HEK293 (cell line): ENCODE data around the gene TECTA.
"Not testable (repeated sequence)": the region's sequence is repeated elsewhere in the genome, so short reads cannot be mapped to it uniquely, and the experiment has no call there.

Source experiments
- CTCF ChIA-PET: fragments of 350-600 bp; formaldehyde crosslinking; extraction: SDS; loops from one replicate; lab custom pipeline; 2021; ENCODE audit warnings: antibody characterized with exemption; lab: Yijun Ruan, JAX
- POLR2A ChIA-PET: fragments of 300-600 bp; formaldehyde crosslinking; extraction: SDS; loops from one replicate; lab custom pipeline; 2020; ENCODE audit warnings: antibody characterized with exemption, inconsistent platforms; lab: Yijun Ruan, JAX
- H3K27ac ChIP-seq: fragments of 200-500 bp; sonication (Bioruptor generic); 2 replicates; pipeline ENCODE4 v1.5.1; 2014; ENCODE audit warnings: low read depth, low read length, control low read depth, inconsistent platforms; ENCODE audit errors: extremely low read depth
- H3K36me3 ChIP-seq, 2 experiments: fragments of 200-500 bp in 1 of 2; sonication (Bioruptor generic) in 1 of 2; 1 replicate in 1 of 2; 2 replicates in 1 of 2; pipeline ENCODE4 v1.5.1; 2014 to 2017; ENCODE audit warnings: inconsistent platforms in 2 of 2, low read length in 2 of 2; ENCODE audit not compliant: control insufficient read depth in 2 of 2, insufficient read depth in 1 of 2
- H3K4me1 ChIP-seq: fragments of 200-500 bp; sonication (Bioruptor generic); 2 replicates; pipeline ENCODE4 v1.5.1; 2014; ENCODE audit warnings: mild to moderate bottlenecking, low read length, inconsistent platforms; ENCODE audit not compliant: control insufficient read depth, insufficient read depth
- H3K4me3 ChIP-seq: 2 replicates; pipeline ENCODE4 v1.5.1; 2011; ENCODE audit warnings: low read depth, mild to moderate bottlenecking, control low read depth, low read length, moderate library complexity
- H3K9me3 ChIP-seq: fragments of 200-500 bp; sonication (Bioruptor generic); 2 replicates; pipeline ENCODE4 v1.5.1; 2014; ENCODE audit warnings: low read depth, low read length, inconsistent platforms; ENCODE audit not compliant: control insufficient read depth, insufficient read depth
- EGR2 ChIP-seq: fragments of 450-650 bp; formaldehyde crosslinking; IDR thresholded peaks from 2 replicates; pipeline ENCODE4 v1.5.1; 2016; ENCODE audit warnings: low read depth, missing biosample characterization, missing genetic modification characterization
- GFI1B ChIP-seq: fragments of 450-650 bp; formaldehyde crosslinking; IDR thresholded peaks from 2 replicates; pipeline ENCODE4 v1.5.1; 2016; ENCODE audit warnings: missing biosample characterization, missing genetic modification characterization
- KLF9 ChIP-seq: fragments of 450-650 bp; formaldehyde crosslinking; IDR thresholded peaks from 2 replicates; pipeline ENCODE4 v1.5.1; 2016; ENCODE audit warnings: missing biosample characterization, missing genetic modification characterization, low read depth
- SP7 ChIP-seq: fragments of 450-650 bp; formaldehyde crosslinking; IDR thresholded peaks from 2 replicates; pipeline ENCODE4 v1.5.1; 2016; ENCODE audit warnings: missing biosample characterization, missing genetic modification characterization
- TRIM28 ChIP-seq: IDR thresholded peaks from 2 replicates; pipeline ENCODE4 v1.6.1; 2011; ENCODE audit warnings: low read length, control low read depth, borderline replicate concordance
- ZFHX2 ChIP-seq: fragments of 450-650 bp; formaldehyde crosslinking; conservative IDR thresholded peaks from 2 replicates; pipeline ENCODE4 v1.5.1; 2016; ENCODE audit warnings: missing biosample characterization, missing genetic modification characterization
- ZNF132 ChIP-seq: fragments of 450-650 bp; formaldehyde crosslinking; IDR thresholded peaks from 2 replicates; pipeline ENCODE4 v1.5.1; 2017; ENCODE audit warnings: missing biosample characterization, missing genetic modification characterization, borderline replicate concordance
- ZNF155 ChIP-seq: fragments of 450-650 bp; formaldehyde crosslinking; IDR thresholded peaks from 2 replicates; pipeline ENCODE4 v1.5.1; 2016; ENCODE audit warnings: missing biosample characterization, missing genetic modification characterization
- ZNF48 ChIP-seq: fragments of 450-650 bp; formaldehyde crosslinking; IDR thresholded peaks from 2 replicates; pipeline ENCODE4 v1.5.1; 2016; ENCODE audit warnings: missing biosample characterization, missing genetic modification characterization
- ZNF530 ChIP-seq: fragments of 450-650 bp; formaldehyde crosslinking; IDR thresholded peaks from 2 replicates; pipeline ENCODE4 v1.5.1; 2016; ENCODE audit warnings: low read depth, missing biosample characterization, missing genetic modification characterization
- ZNF610 ChIP-seq: fragments of 450-650 bp; formaldehyde crosslinking; IDR thresholded peaks from 2 replicates; pipeline ENCODE4 v1.5.1; 2016; ENCODE audit warnings: missing biosample characterization, missing genetic modification characterization, borderline replicate concordance
- ZNF677 ChIP-seq: fragments of 450-650 bp; IDR thresholded peaks from 2 replicates; pipeline ENCODE4 v1.5.0; 2018; ENCODE audit warnings: missing biosample characterization, mild to moderate bottlenecking, missing genetic modification characterization, moderate library complexity
- ZNF768 ChIP-seq: fragments of 450-650 bp; formaldehyde crosslinking; IDR thresholded peaks from 2 replicates; pipeline ENCODE4 v1.5.1; 2018; ENCODE audit warnings: missing biosample characterization, mild to moderate bottlenecking, missing genetic modification characterization
- TF ChIP-seq, protein P1 (sequence below): fragments of 450-650 bp; formaldehyde crosslinking; IDR thresholded peaks from 2 replicates; pipeline ENCODE4 v1.5.1; 2017; ENCODE audit warnings: missing biosample characterization, missing genetic modification characterization
- TF ChIP-seq, protein P2 (sequence below): fragments of 450-650 bp; formaldehyde crosslinking; IDR thresholded peaks from 2 replicates; pipeline ENCODE4 v1.5.1; 2016; ENCODE audit warnings: missing biosample characterization, missing genetic modification characterization
- TF ChIP-seq, protein P3 (sequence below): fragments of 450-650 bp; formaldehyde crosslinking; IDR thresholded peaks from 2 replicates; pipeline ENCODE4 v1.5.1; 2017; ENCODE audit warnings: missing biosample characterization, missing genetic modification characterization

TECTA gene

DNA sequence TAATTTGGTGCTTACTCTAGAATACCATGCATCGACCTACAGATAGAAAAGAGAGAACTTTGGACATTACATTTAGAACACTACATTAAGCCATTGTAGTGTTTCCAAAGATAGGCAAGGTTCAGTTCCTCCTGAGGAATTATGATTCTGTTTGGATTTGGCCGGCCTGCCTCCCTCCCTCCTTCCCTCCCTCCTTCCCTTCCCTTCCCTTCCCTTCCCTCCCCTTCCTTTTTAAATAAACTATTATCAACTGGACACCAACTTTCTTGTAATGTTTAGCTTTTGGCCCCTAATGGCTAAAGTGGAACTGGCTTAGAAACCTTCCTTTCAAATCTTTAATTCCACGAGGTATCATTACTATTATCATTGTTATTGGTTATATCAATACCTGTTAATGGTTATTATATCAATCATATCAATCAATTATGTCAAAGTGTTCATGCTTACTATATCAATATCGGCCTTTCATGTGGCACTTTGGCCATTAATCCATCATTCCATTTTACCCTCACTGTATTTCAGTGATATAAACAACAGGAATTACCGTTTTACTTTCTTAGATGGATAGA lies 60.4 kb downstream of the TECTA start:
- Histone ChIP-seq H3K9me3 (no peaks in the 10 kb centered on the region), H3K27ac (no peak overlapping the region), H3K4me3 (no peak overlapping the region), H3K36me3 (no peaks in the 10 kb centered on the region), H3K4me1 (no peaks in the 10 kb centered on the region)
- ChIA-PET POLR2A (no interaction called here), CTCF (interaction anchor here (0.5 to 1.3 kb wide), 4 partner anchors 8 to 205 kb away, joined by 3 to 5 read pairs (median 4); no protein-coding TSS in a partner anchor)
- TF ChIP-seq ZNF677 (tag by site-specific recombination) (no peak), GFI1B (no peak), ZNF530 (tag by site-specific recombination) (no peak), ZNF610 (tag by site-specific recombination) (no peak), SP7 (no peak), ZNF155 (tag by site-specific recombination) (no peak), TRIM28 (no peak), ZNF132 (tag by site-specific recombination) (no peak)
- TF ChIP-seq, protein P1, sequence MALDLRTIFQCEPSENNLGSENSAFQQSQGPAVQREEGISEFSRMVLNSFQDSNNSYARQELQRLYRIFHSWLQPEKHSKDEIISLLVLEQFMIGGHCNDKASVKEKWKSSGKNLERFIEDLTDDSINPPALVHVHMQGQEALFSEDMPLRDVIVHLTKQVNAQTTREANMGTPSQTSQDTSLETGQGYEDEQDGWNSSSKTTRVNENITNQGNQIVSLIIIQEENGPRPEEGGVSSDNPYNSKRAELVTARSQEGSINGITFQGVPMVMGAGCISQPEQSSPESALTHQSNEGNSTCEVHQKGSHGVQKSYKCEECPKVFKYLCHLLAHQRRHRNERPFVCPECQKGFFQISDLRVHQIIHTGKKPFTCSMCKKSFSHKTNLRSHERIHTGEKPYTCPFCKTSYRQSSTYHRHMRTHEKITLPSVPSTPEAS: no peak
- TF ChIP-seq, protein P2, sequence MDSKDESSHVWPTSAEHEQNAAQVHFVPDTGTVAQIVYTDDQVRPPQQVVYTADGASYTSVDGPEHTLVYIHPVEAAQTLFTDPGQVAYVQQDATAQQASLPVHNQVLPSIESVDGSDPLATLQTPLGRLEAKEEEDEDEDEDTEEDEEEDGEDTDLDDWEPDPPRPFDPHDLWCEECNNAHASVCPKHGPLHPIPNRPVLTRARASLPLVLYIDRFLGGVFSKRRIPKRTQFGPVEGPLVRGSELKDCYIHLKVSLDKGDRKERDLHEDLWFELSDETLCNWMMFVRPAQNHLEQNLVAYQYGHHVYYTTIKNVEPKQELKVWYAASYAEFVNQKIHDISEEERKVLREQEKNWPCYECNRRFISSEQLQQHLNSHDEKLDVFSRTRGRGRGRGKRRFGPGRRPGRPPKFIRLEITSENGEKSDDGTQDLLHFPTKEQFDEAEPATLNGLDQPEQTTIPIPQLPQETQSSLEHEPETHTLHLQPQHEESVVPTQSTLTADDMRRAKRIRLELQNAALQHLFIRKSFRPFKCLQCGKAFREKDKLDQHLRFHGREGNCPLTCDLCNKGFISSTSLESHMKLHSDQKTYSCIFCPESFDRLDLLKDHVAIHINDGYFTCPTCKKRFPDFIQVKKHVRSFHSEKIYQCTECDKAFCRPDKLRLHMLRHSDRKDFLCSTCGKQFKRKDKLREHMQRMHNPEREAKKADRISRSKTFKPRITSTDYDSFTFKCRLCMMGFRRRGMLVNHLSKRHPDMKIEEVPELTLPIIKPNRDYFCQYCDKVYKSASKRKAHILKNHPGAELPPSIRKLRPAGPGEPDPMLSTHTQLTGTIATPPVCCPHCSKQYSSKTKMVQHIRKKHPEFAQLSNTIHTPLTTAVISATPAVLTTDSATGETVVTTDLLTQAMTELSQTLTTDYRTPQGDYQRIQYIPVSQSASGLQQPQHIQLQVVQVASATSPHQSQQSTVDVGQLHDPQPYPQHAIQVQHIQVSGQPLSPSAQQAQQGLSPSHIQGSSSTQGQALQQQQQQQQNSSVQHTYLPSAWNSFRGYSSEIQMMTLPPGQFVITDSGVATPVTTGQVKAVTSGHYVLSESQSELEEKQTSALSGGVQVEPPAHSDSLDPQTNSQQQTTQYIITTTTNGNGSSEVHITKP (tag by site-specific recombination): no peak

DNA sequence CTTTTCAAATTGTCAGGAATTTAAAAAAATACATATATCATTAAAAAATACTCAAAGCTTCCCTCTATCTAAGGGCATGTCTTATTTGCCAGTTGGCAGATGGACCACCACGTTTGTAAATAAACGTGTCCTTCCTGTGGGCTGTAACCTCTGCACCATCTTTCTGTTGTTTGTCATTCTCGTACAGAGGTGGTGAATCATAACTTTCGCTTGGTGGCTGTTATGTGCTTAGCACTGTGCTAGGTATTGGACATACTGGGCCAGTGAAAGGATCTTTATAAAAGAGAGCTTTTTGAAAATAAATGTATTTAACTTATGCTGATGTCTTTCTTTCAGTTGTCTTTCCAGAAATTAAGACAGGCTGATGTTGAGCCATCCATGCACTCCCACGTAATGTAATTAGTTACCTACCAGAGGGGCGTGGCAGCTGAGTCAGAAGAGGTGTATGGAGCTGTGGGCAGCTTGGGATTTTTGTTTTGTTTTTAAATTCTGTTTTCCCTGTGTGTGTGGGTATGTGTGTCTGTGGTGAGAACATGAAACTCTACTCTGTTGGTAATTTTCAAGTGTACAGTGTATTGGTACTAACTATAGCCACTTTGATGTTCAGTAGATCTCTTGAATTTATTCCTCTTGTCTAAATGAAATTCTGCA lies 62.7 kb downstream of the TECTA start:
- Histone ChIP-seq H3K36me3 (no peaks in the 10 kb centered on the region), H3K27ac (no peak overlapping the region), H3K4me3 (no peak overlapping the region), H3K9me3 (no peaks in the 10 kb centered on the region), H3K4me1 (no peaks in the 10 kb centered on the region)
- ChIA-PET CTCF (no interaction called here), POLR2A (no interaction called here)
- TF ChIP-seq ZNF768 (tag by site-specific recombination) (no peak), KLF9 (0 out of 2 replicates have a peak, but pooled peaks have one; percentile 21), ZNF48 (tag by site-specific recombination) (no peak), ZFHX2 (tag by site-specific recombination) (peak; percentile 48; the same call in 1 of the 2 replicates), EGR2 (peak; percentile 52)
- TF ChIP-seq, protein P3, sequence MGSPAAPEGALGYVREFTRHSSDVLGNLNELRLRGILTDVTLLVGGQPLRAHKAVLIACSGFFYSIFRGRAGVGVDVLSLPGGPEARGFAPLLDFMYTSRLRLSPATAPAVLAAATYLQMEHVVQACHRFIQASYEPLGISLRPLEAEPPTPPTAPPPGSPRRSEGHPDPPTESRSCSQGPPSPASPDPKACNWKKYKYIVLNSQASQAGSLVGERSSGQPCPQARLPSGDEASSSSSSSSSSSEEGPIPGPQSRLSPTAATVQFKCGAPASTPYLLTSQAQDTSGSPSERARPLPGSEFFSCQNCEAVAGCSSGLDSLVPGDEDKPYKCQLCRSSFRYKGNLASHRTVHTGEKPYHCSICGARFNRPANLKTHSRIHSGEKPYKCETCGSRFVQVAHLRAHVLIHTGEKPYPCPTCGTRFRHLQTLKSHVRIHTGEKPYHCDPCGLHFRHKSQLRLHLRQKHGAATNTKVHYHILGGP (tag by site-specific recombination): no peak

DNA sequence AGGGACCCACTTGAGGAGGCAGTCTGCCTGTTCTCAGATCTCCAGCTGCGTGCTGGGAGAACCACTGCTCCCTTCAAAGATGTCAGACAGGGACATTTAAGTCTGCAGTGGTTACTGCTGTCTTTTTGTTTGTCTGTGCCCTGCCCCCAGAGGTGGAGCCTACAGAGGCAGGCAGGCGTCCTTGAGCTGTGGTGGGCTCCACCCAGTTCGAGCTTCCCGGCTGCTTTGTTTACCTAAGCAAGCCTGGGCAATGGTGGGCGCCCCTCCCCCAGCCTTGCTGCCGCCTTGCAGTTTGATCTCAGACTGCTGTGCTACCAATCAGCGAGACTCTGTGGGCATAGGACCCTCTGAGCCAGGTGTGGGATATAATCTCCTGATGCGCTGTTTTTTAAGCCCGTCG lies 76.6 kb downstream of the TECTA start:
- H3K27ac ChIP-seq, POLR2A ChIA-PET, H3K9me3 ChIP-seq, H3K4me3 ChIP-seq, H3K4me1 ChIP-seq, H3K36me3 ChIP-seq: not testable (repeated sequence)
- CTCF ChIA-PET: interaction anchor here (0.7 kb wide), 1 partner anchor 1328 kb away, joined by 3 read pairs; no protein-coding TSS in a partner anchor
